Occipital lobe (tissue), 2 donors: Measurements from ENCODE around the gene SCAF1. TPM values are rescaled to one million over a fixed set of nuclear protein-coding genes. Genes with fewer than 3 reads are reported as not detected.
"Not testable (repeated sequence)": the region's sequence is repeated elsewhere in the genome, so short reads cannot be mapped to it uniquely, and the experiment has no call there.

Experiments used
- DNase-seq: peaks from one replicate; lab custom pipeline; 2025; lab: John Stamatoyannopoulos, UW
- total RNA-seq: library from RNA; depleted of rRNA; stranded (reverse); fragments of >200 nt; gene quantifications from one replicate; pipeline ENCODE4 v1.2.3, GENCODE V29; 2014

Gene SCAF1
- total RNA-seq, 1 donor from 2014 or later: 11.5 TPM

DNA sequence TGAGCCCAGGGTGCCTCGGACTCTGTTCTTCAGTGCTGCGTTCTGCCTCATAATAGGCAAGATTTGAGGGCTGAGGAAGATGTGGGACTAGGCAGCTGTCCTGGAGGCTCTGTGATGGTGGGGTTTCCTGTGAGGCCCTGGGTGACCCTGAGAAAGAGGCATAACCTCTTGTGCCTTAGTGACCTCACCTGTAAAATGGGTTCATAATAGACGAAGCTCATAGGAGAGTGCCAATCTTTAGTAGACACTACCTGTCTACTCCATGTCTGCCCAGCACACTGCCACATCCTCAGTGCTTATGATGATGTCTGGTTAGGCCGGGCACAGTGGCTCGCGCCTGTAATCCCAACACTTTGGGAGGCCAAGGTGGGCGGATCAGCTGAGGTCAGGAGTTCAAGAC is 25.5 kb upstream of the SCAF1 start:
- DNase-seq: no peak

- no peak for DNase-seq
These were observed 25.1 kb upstream of the SCAF1 start for GRCh38 chr19:49616945-49617344.

- not testable (repeated sequence) for DNase-seq
These were observed 24.1 kb upstream of the SCAF1 start for GRCh38 chr19:49617860-49618259.

GRCh38 chr19:49624967-49625910 is 16.8 kb upstream of the SCAF1 start:
- no peak for DNase-seq

- DNase-seq: no peak
These were observed 15.8 kb upstream of the SCAF1 start for GRCh38 chr19:49626226-49626625.

- DNase-seq: no peak
These were observed 12.3 kb upstream of the SCAF1 start for GRCh38 chr19:49629659-49630058.

DNA sequence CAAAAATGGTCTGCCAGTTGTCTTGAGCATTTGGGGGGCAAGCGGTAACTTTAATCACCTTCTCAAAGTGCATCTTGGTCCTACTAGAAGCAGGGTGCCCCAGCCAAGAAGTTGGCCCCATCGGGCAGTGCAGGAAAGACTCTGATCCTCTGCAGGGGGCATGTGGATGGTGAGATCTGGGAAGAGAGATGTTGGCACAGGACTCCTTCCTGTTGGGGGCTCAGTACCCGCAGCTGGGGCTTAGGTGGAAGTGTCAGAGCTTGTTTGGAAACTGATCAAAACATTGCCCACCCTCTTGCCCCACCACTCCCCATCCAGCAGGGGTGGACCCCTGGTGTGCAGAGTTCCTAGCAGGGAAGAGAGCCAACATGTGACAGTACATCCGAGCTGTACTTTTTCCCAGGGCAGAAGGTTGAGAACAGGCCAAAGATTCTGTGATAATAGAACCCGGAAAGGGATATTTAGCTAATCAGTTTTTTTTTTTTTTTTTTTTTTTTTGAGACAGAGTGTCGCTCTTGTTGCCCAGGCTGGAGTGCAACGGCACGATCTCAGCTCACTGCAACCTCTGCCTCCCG is 10.9 kb upstream of the SCAF1 start:
- DNase-seq: no peak

GRCh38 chr19:49631610-49632192 is 10.3 kb upstream of the SCAF1 start:
- DNase-seq: no peak

DNA sequence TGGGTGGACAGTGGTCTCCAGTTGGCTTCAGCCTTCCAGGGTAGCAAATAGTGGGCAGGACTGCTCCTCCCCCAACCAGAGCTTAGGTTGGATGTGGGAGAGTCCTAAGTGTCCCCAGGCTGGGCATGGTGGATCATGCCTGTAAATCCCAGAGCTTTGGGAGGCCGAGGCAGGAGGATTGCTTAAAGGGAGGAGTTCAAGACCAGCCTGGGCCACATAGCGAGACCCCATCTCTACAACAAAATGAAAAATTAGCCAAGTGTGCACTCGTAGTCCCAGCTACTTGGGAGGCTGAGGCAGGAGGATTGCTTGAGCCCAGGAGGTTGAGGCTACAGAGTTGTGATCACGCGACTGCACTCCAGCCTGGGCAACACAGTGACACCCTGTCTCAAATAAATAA is 9.4 kb upstream of the SCAF1 start:
- DNase-seq: no peak

DNA sequence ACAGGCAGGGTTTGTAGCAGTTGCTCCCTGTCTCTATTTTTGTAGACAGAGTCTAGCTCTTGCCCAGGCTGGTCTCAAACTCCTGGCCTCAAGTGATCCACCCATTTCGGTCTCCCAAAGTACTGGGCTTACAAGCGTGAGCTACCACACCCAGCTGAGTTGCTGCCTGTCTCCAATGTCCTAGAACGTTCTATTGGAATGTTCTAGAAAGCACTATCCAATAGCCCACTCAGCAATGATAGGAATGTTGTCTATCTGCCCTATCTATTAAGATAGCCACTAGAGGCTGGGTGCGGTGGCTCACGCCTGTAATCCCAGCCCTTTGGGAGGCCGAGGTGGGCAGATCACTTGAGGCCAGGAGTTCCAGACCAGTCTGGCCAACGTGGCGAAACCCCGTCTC is 8.7 kb upstream of the SCAF1 start:
- not testable (repeated sequence) for DNase-seq

DNA sequence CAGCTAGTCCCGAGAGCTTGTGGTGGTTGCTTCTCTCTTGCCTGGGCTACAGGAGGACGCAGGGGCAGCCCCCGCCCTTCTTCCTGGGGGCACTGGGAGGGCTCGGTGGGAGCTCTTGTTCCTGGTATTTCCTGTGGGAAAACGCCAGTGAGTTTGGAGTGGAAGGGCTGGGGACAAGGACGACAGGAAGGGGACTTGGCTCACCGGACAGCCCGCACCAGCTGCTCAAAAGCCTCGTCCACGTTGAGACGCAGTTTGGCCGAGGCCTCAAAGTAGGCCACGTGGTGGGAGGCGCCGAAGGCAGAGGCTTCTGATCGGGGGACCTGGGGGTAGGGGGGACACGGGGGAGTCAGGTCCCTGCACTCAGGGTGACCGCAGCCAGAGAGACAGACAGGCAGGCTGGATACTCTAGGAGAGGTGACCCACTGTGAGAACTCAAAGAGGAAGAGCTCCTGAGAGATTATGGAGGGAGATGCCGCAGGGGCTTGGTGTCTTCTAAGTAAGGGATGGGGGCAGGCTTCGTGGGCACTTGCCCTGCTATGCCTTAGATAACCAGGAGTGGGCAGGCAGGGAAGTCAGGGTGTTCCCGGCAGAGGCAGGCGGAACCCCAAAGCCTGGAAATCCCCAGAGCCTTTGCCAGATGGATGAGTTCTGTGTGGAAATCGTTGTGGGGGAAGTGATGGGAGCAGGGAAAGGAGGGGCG is 6.3 kb upstream of the SCAF1 start:
- DNase-seq: no peak

DNA sequence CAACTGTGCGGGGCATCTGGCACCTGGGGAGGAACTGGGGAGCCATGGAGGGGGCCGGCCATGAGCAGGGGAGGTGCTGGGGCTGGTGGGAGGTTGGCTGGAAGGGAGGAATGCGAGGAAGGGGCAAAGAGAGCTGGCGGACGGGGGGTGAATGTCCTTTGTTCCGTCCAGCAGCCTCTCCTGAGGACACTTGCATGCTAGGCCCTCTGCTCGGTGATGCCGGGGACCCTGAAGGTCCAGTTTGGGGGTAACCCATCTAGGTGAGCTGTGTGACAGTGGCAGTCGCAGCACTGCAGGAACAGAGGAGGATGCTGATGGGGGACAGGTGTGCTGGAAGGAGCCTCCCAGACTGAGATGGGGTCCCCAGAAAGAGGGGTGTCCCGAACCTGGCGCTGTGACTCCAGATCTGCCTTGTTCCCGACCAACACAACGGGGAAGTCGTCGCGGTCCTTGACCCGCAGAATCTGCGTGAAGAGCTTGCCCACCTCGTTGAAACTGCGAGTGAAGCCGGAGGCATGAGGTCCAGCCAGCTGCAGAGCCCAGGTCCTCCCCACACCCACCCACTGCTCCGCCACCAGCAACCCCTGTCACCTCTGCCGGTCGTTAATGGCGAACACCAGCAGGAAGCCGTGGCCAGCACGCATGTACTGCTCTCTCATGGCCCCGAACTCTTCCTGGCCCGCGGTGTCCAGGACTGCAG is 5.6 kb upstream of the SCAF1 start:
- no peak for DNase-seq

GRCh38 chr19:49637821-49638738 is 3.9 kb upstream of the SCAF1 start:
- DNase-seq: no peak

DNA sequence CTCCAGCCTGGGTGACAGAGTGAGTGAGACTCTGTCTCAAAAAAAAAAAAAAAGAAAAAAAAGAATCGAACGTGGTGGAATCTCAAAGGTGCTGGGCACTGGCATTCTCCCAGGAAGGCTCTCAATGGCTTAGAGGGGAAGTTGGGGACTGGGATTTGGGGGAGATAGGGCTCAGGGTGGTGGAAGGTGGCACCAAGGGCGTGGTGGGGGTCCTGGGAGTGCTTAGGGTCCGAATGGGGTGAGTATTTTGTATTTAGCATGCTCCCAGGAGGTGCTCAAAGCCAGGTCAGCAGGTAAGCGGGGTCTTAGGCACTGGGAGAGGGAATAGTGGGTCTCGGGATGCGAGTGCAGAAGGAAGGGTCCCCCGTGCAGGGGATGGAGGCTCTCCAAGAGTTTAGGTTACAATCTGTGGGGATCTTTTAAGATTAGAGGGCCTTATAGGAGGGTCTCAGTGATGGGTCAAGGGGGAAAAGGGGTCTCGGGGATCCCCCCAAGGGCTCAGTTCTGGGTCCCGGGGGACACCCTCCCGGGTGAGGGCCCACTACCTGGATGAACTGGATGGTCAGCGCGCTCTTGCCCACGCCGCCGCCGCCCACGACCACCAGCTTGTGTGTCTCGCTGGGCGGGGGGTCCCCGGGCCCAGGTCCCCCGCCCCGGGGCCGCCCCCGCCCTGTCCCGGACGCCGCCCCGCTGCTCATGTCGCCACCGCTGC is 2.5 kb upstream of the SCAF1 start:
- no peak for DNase-seq

GRCh38 chr19:49640113-49640898 is 1.7 kb upstream of the SCAF1 start, which contains the start of gene RRAS:
Gene RRAS, minus strand, starts transcription at chr19:49640143. Its CDS starts 45 bp downstream, at chr19:49640098.
- peak; percentile 99 for DNase-seq

DNA sequence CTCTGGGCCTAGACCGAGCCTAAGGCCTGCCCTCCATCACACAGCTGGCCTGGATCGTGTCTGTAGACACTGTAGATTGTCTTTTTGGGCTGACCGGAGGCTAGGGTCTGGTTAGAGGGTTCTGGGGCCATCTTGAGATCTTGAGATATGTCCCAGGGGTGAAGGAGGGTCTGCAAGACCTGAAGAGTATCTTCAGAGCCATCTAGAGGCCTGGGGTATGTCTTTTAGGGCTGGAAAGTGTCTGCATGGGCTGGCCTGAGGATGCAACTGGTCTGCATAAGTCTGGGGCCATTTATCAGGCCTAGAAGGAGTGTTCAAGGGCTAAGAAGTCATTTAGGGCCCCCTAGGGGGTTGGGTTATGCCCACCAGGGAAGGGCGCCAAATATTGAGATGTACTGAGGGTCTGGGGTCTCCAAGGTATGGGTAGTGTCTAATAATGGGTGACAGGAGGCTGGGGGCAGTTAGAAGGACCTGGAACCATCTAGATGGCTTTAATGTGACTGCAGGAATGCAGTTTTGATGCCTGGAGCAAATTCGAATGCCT is 555 bp downstream of the SCAF1 start:
- DNase-seq: no peak

- no peak for DNase-seq
These were observed 1.5 kb downstream of the SCAF1 start for GRCh38 chr19:49643466-49643865.

DNA sequence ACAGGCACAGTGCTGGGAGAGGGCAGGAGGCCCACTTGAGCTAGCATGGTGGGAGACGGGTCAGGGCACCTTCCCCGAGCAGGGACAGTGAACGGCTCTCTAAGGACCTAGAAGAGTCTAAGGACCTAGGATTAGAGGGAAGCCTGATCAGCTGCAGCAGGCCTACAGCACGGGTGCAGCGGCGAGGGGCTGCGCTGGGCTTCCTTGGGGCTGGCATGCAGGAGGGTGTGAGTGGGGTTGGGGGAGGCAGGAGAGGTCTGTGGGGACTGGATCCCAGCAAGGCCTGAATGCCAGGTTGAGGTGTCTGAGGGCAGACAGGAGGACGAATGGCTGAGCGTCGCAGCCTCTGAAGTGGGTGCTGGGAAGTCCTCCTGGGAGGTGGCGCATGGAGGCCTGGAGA is 3.6 kb downstream of the SCAF1 start:
- DNase-seq: no peak
